ENCODE data around the gene RNASE4. TPM values are rescaled to one million over a fixed set of nuclear protein-coding genes. Genes with fewer than 3 reads are reported as not detected.

RNASE4 gene
- total RNA-seq, 1 experiment from 2014 or later, result not detected

DNA sequence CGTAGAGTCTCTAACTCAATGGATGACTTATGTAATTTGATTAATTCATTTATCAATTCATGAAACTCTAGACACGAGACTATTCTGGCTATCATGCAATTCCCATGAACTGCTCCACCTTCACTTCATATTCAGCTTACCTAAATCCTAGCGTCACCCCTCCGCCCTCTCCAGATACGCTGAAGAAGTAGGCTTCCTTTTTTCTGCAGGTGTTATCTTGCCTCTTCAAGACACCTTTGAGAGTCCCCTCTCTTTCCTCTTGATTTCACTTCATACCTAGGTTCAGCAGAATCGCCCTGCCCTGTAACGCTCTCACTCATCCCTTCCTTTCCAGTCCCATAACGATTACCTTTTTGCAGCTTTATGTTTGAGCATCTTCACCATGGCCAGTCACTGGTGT lies 4.0 kb upstream of the RNASE4 start:
- Histone ChIP-seq H2BK12ac (ENCODE audit: insufficient read length, low read depth, low read length) (no peak overlapping the region), H2BK20ac (ENCODE audit: low read depth, low read length, poor library complexity, severe bottlenecking) (no peak overlapping the region), H3K9ac (ENCODE audit: extremely low read depth, insufficient read length, low read length) (no peak overlapping the region), H3K27me3 (ENCODE audit: insufficient read depth, low read length) (no peaks in the 10 kb centered on the region), H3K4me2 (ENCODE audit: insufficient read depth, insufficient read length, low read length) (peak overlapping the region; percentile 97), H3T11ph (ENCODE audit: low read length) (no peak overlapping the region), H4K8ac (replicated peaks; ENCODE audit: insufficient read length, low read depth, low read length) (no peak overlapping the region), H2AK5ac (ENCODE audit: insufficient read length, low read length) (no peak overlapping the region), H3K9me3 (ENCODE audit: control insufficient read depth, low read depth, low read length) (no peaks in the 10 kb centered on the region), H2BK15ac (ENCODE audit: low read depth, low read length) (no peak overlapping the region), H3K23ac (ENCODE audit: insufficient read length, low read depth, low read length) (no peak overlapping the region), H3K14ac (ENCODE audit: insufficient read depth, low read length) (no peak overlapping the region), H3K79me1 (ENCODE audit: insufficient read depth, low read depth, low read length, poor library complexity, severe bottlenecking) (no peaks in the 10 kb centered on the region), H3K27ac (ENCODE audit: insufficient read length, low read depth, low read length) (no peak overlapping the region), H3K79me2 (ENCODE audit: insufficient read depth, low read length) (no peaks in the 10 kb centered on the region), H2BK5ac (ENCODE audit: insufficient read length, low read length) (no peak overlapping the region), H2BK120ac (ENCODE audit: low read depth, low read length, poor library complexity, severe bottlenecking) (no peak overlapping the region), H4K91ac (ENCODE audit: insufficient read length, low read depth, low read length) (no peak overlapping the region), H3K4me1 (ENCODE audit: insufficient read depth, low read length) (peaks cover 2% of the 10 kb centered on the region; the same call in 1 of the 2 replicates), H3K4ac (ENCODE audit: low read depth, low read length) (no peak overlapping the region), H3K56ac (ENCODE audit: insufficient read length, low read depth, low read length) (no peak overlapping the region), H3K23me2 (ENCODE audit: insufficient read length, low read depth, low read length, poor library complexity, severe bottlenecking) (peaks cover 23% of the 10 kb centered on the region), H4K20me1 (ENCODE audit: control insufficient read depth, insufficient read depth, insufficient read length) (no peaks in the 10 kb centered on the region), H2AFZ (ENCODE audit: low read length) (no peak overlapping the region), H3K18ac (ENCODE audit: insufficient read length, low read depth, low read length) (no peak overlapping the region), H4K5ac (ENCODE audit: insufficient read length, low read depth, low read length) (no peak overlapping the region)
- Mint-ChIP-seq H3K9me3 (no peaks in the 10 kb centered on the region), H3K4me3 (no peak overlapping the region), H3K27me3 (ENCODE audit: low read depth) (peaks cover 3% of the 10 kb centered on the region), H3K27ac (no peak overlapping the region), H3K4me1 (peaks cover 21 to 24% of the 10 kb centered on the region in 2 experiments), H3K36me3 (ENCODE audit: insufficient read depth in 1 of 3, low read depth in 3 of 3) (no peaks in the 10 kb centered on the region)
- TF ChIP-seq, protein P1, sequence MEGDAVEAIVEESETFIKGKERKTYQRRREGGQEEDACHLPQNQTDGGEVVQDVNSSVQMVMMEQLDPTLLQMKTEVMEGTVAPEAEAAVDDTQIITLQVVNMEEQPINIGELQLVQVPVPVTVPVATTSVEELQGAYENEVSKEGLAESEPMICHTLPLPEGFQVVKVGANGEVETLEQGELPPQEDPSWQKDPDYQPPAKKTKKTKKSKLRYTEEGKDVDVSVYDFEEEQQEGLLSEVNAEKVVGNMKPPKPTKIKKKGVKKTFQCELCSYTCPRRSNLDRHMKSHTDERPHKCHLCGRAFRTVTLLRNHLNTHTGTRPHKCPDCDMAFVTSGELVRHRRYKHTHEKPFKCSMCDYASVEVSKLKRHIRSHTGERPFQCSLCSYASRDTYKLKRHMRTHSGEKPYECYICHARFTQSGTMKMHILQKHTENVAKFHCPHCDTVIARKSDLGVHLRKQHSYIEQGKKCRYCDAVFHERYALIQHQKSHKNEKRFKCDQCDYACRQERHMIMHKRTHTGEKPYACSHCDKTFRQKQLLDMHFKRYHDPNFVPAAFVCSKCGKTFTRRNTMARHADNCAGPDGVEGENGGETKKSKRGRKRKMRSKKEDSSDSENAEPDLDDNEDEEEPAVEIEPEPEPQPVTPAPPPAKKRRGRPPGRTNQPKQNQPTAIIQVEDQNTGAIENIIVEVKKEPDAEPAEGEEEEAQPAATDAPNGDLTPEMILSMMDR (conservative IDR thresholded peaks at IDR 0.05), result no peak
- no CpG with 5 or more reads among the region's 8 CpGs for WGBS (ENCODE audit: extremely low coverage, insufficient read length, low lambda C conversion rate)
- no peak for DNase-seq
